Activated B cell treated with CpG ODN at 0.5 μM for 24 hours (primary cell): ENCODE measurements around the gene RTN4RL2. TPM values are rescaled to one million over a fixed set of nuclear protein-coding genes. Genes with fewer than 3 reads are reported as not detected.

Source experiments
- ATAC-seq: fragments of 200-7000 bp; cut with Tn5 transposase; one replicate; pipeline ENCODE4 v1.10.0; 2021; ENCODE audit warnings: low read depth, mild to moderate bottlenecking, moderate library complexity
- CTCF ChIA-PET: fragments of 350-600 bp; sonication (Branson Sonifier 250); formaldehyde crosslinking; loops from one replicate; lab custom pipeline; 2021; ENCODE audit warnings: antibody characterized with exemption; lab: Charles Lee
- POLR2A ChIA-PET: fragments of 350-600 bp; sonication (Branson Sonifier 250); formaldehyde crosslinking; loops from one replicate; lab custom pipeline; 2021; ENCODE audit warnings: antibody characterized with exemption; lab: Charles Lee
- DNase-seq: peaks from one replicate; pipeline ENCODE4 v3.0.0; 2022
- H3K27ac Mint-ChIP-seq: one replicate; pipeline ENCODE4 v1.8.0; 2020; ENCODE audit warnings: mixed read lengths
- H3K27me3 Mint-ChIP-seq: one replicate; pipeline ENCODE4 v1.8.0; 2021; ENCODE audit warnings: mixed read lengths
- H3K36me3 Mint-ChIP-seq: one replicate; pipeline ENCODE4 v1.8.0; 2021; ENCODE audit warnings: low read depth, mixed read lengths
- H3K4me1 Mint-ChIP-seq: one replicate; pipeline ENCODE4 v1.8.0; 2021; ENCODE audit warnings: mixed read lengths
- H3K4me3 Mint-ChIP-seq: one replicate; pipeline ENCODE4 v1.8.0; 2020; ENCODE audit warnings: mild to moderate bottlenecking, mixed read lengths
- H3K9me3 Mint-ChIP-seq: one replicate; pipeline ENCODE4 v1.8.0; 2020; ENCODE audit warnings: mixed read lengths
- intact Hi-C: fragments of 100-400 bp; cut with micrococcal nuclease; formaldehyde crosslinking; loops from one replicate; pipeline ENCODE4 v1.15.1; 2024
- total RNA-seq: library from RNA; stranded (reverse); gene quantifications from 2 replicates; pipeline ENCODE4 v1.2.3, GENCODE V29; 2022
- TF ChIP-seq, protein P1 (sequence below): fragments of 200-600 bp; IDR thresholded peaks from one replicate; pipeline ENCODE4 v1.8.0; 2022; ENCODE audit warnings: antibody characterized with exemption, mild to moderate bottlenecking

Gene RTN4RL2
- total RNA-seq, result 0.13 and 0.24 TPM in 2 replicates

DNA sequence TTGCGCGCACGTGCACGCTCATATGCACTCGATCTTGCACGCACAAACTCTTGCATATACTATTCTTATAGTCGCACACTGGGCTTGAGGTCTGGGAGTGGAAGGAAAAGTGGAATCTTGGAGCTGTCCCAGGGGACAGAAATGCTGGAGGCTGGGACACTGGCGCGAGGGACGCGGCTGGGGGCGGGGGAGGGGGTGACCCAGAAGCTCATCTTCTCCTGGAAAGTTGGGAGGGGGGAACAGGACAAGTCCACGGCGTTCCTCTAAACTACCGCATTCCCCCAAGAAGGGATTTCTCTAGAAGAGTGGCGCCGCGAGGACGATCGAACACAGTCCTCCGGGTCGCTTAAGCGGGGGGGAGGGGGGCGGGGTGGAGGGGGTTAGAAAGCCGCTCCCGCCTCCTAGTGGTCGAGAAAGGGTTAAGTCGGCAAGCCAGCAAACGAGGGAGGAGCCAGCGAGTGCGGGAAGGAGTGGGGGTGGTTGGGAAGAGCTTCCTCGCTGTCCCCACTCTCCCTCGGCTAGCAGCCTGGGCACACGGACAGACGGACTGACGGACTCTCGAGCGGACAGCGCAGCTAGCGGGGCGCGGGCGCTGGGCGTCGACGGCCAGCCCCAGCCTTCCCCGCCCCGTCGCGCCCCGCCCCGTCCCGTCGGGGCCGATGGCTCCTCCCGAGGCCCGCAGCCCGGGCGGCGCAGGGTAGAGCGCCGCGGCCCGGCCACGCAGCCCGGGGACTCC lies at the start of gene RTN4RL2:
Gene RTN4RL2 (plus strand): TSS at position 507 of the 736 bp plus-strand sequence. CDS start 338 bp downstream, outside the sequence.
- Mint-ChIP-seq H3K27ac (no peak within 1 kb of the TSS), H3K36me3 (no peaks in the 10 kb centered on the region), H3K4me1 (peaks cover 28% of the 10 kb centered on the region), H3K27me3 (peaks cover 23% of the 10 kb centered on the region), H3K9me3 (no peaks in the 10 kb centered on the region), H3K4me3 (peak within 1 kb of the TSS; percentile 77)
- ATAC-seq (peak; percentile 31), DNase-seq (peak; percentile 35)
- TF ChIP-seq, protein P1, sequence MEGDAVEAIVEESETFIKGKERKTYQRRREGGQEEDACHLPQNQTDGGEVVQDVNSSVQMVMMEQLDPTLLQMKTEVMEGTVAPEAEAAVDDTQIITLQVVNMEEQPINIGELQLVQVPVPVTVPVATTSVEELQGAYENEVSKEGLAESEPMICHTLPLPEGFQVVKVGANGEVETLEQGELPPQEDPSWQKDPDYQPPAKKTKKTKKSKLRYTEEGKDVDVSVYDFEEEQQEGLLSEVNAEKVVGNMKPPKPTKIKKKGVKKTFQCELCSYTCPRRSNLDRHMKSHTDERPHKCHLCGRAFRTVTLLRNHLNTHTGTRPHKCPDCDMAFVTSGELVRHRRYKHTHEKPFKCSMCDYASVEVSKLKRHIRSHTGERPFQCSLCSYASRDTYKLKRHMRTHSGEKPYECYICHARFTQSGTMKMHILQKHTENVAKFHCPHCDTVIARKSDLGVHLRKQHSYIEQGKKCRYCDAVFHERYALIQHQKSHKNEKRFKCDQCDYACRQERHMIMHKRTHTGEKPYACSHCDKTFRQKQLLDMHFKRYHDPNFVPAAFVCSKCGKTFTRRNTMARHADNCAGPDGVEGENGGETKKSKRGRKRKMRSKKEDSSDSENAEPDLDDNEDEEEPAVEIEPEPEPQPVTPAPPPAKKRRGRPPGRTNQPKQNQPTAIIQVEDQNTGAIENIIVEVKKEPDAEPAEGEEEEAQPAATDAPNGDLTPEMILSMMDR, result no peak
- POLR2A ChIA-PET, result interaction anchor here (0.6 to 1.2 kb wide), 8 partner anchors 9 to 285 kb away, joined by 3 to 6 read pairs (median 4); no protein-coding TSS in a partner anchor
- CTCF ChIA-PET, result interaction anchor here (0.6 to 7.2 kb wide), 8 partner anchors 12 to 232 kb away, joined by 3 to 224 read pairs (median 4); partner anchors contain the start of gene TIMM10
- intact Hi-C loops, result no loop called here

DNA sequence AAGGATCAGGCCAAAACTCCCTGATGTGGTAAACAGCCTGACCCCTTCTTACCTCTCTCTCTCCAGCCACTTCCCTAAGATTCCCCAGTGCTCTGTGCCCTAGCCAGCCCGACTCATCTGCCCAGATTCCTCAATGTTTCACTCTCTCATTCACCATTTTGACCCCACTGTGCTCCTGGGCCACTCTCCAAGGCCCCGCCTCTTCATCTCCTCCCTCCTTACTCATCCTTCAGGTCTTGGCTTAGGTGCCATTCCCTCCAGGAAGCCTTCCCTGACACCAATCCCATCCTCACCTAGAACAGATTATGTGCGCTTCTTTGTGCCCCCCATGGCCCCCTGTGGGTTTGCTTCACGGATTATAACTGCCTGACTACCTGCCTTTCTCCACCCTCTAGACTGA lies 46.6 kb upstream of the RTN4RL2 start:
- peaks cover 88% of the 10 kb centered on the region for H3K36me3 Mint-ChIP-seq

DNA sequence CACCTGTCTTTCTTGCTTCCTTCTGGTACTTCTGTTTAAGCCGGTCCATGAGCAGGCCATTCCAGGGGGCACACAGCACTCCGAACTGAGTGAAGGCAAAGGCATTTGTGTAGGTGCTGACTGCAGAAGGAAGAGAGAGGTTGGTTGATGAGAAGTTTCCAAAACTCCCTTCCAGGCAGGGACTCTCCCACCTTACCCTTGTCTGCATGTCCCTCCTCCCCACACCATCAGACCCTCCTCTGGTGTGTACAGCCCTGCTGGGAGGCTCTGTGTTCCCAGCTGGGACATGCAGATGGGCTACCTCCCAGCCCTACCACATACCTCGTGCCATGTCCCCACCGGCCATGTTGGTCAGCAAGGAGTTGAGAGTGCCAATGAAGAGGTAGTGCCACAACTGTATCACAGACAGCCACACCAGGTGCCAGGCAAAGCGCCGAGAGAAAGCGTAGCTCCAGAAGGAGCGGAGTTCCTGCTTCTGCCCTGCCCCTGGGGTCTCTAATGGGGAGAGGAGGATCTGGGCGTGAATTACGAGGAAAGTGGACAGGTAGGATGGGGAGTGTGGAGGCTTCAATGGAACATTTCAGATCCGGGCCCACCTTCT lies 45.6 kb upstream of the RTN4RL2 start:
- Mint-ChIP-seq H3K4me3 (no peak overlapping the region), H3K27me3 (no peaks in the 10 kb centered on the region), H3K36me3 (peaks cover 86% of the 10 kb centered on the region), H3K9me3 (peaks cover 3% of the 10 kb centered on the region), H3K27ac (no peak overlapping the region), H3K4me1 (peaks cover 17% of the 10 kb centered on the region)
- TF ChIP-seq, protein P1, result no peak
- CTCF ChIA-PET, result no interaction called here
- intact Hi-C loops, result no loop called here
- POLR2A ChIA-PET, result interaction anchor here (1.9 kb wide), 1 partner anchor 10 kb away, joined by 10 read pairs; no protein-coding TSS in a partner anchor
- DNase-seq, result no peak
- ATAC-seq, result no peak

More for the DNA sequence above, 46.6 kb upstream of the RTN4RL2 start:
- ATAC-seq, result no peak
- ChIA-PET CTCF (no interaction called here), POLR2A (interaction anchor here (1.6 kb wide), 1 partner anchor 9 kb away, joined by 7 read pairs; no protein-coding TSS in a partner anchor)
- no peak overlapping the region for H3K27ac Mint-ChIP-seq
- H3K27me3 Mint-ChIP-seq, result no peaks in the 10 kb centered on the region
- DNase-seq, result no peak
- H3K9me3 Mint-ChIP-seq, result peaks cover 3% of the 10 kb centered on the region
- H3K4me1 Mint-ChIP-seq, result peaks cover 17% of the 10 kb centered on the region
- intact Hi-C loops, result no loop called here
- TF ChIP-seq, protein P1, result no peak
- no peak overlapping the region for H3K4me3 Mint-ChIP-seq

DNA sequence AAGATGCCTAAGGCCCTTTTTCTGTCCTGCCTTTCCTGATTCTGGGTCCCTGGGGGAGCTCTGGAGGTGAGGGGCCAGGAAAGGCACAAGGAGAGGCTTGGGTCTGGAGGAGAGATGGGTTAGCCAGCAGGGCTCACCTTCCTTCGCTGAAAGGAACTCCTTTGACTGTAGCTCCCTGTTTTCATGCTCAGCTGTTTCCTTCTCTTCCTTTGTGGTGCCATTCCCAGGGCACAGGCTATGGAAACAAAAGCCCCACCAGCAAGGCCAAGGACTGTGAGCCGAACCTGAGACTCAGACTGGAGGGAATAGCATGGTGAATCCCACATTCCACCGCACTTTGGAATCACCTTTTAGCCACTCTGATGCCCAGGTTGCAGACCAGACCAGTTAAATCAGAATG lies 43.9 kb upstream of the RTN4RL2 start:
- DNase-seq (no peak), ATAC-seq (no peak)
- TF ChIP-seq, protein P1, result no peak
- intact Hi-C loops, result no loop called here
- no peaks in the 10 kb centered on the region for H3K9me3 Mint-ChIP-seq
- peaks cover 90% of the 10 kb centered on the region for H3K36me3 Mint-ChIP-seq
- ChIA-PET CTCF (no interaction called here), POLR2A (interaction anchor here (1.9 to 12.4 kb wide), 2 partner anchors 8 to 12 kb away, joined by 10 to 238 read pairs; no protein-coding TSS in a partner anchor)
- H3K4me1 Mint-ChIP-seq, result peaks cover 20% of the 10 kb centered on the region
- H3K4me3 Mint-ChIP-seq, result no peak overlapping the region
- H3K27ac Mint-ChIP-seq, result no peak overlapping the region
- H3K27me3 Mint-ChIP-seq, result no peaks in the 10 kb centered on the region

DNA sequence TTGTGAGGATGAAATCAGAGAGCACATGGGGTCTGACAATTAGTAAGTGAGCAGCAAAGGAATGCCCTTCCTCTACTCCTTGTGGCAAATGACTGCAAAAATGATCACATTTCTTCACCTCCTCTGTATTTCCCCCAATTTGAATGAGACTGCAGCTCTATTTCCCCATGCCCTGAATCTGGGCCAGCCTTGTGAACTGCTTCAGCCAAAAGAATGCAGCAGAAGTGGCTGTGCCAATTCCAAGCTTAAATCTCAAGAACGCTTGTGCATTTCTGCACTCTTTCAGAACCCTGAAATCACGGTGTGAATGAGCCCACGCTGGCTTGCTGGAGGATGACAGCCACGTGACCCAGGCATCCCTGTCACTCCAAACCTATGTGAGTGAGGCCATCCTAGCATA lies 43.3 kb upstream of the RTN4RL2 start:
- Mint-ChIP-seq H3K27me3 (no peaks in the 10 kb centered on the region), H3K9me3 (no peaks in the 10 kb centered on the region), H3K36me3 (peaks cover 91% of the 10 kb centered on the region), H3K27ac (no peak overlapping the region), H3K4me1 (peaks cover 20% of the 10 kb centered on the region), H3K4me3 (no peak overlapping the region)
- ChIA-PET POLR2A (interaction anchor here (0.9 to 12.4 kb wide), 2 partner anchors 12 to 23 kb away, joined by 4 to 238 read pairs; no protein-coding TSS in a partner anchor), CTCF (interaction anchor here (1.4 kb wide), 1 partner anchor 41 kb away, joined by 3 read pairs; no protein-coding TSS in a partner anchor)
- DNase-seq, result no peak
- TF ChIP-seq, protein P1, result no peak
- ATAC-seq, result no peak
- intact Hi-C loops, result no loop called here
